ENCODE measurements around the gene ANGPTL4.

ANGPTL4 gene

DNA sequence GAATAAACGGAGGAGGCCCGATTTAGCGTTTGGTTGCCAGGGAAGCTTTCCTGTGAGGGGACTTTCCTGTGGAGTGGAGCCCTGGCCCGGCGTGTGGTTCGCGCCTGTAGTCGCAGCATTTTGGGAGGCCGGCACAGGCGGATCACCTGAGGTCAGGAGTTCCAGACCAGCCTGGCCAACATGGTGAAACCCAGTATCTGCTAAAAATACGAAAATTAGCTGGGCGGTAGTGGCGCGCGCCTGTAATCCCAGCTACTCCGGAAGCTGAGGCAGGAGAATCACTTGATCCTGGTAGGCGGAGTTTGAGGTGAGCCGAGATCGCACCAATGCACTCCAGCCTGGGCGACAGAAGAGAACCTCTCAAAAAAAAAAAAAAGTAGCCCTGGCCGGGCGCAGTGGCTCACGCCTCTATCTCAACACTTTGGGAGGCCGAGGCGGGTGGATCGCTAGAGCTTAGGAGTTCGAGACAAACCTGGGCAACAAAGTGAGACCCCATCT, 27.8 kb upstream of the ANGPTL4 start:
- Histone ChIP-seq H3K36me3 (ENCODE audit: control insufficient read depth in 1 of 2, insufficient read depth in 2 of 2, low read depth in 1 of 2, low read length in 2 of 2) (no peaks in the 10 kb centered on the region), H3K4me1 (ENCODE audit: control insufficient read depth, insufficient read depth, low read depth, low read length) (peaks cover 31% of the 10 kb centered on the region), H3K4me3 (ENCODE audit: insufficient read depth in 1 of 2, low read depth in 1 of 2, low read length in 2 of 2) (no peak overlapping the region), H3K27ac (ENCODE audit: low read length, poor library complexity, severe bottlenecking) (no peak overlapping the region), H4K8ac (ENCODE audit: low read length) (no peak overlapping the region), H4K91ac (ENCODE audit: low read length) (no peak overlapping the region), H2BK12ac (ENCODE audit: low read length in 2 of 2) (no peak overlapping the region), H2BK15ac (ENCODE audit: low read depth, poor library complexity, severe bottlenecking) (no peak overlapping the region), H3K4ac (ENCODE audit: low read depth in 1 of 2, low read length in 2 of 2) (no peak overlapping the region), H3K14ac (ENCODE audit: low read length in 2 of 2) (no peak overlapping the region), H2BK120ac (ENCODE audit: low read depth, low read length) (no peak overlapping the region), H2AK5ac (ENCODE audit: low read length, severe bottlenecking) (no peak overlapping the region), H3K79me1 (replicated peaks; ENCODE audit: low read length, poor library complexity, severe bottlenecking) (no peaks in the 10 kb centered on the region), H3K9ac (ENCODE audit: low read length) (no peak overlapping the region), H3K4me2 (ENCODE audit: low read length, poor library complexity, severe bottlenecking) (no peak overlapping the region), H3K23ac (ENCODE audit: low read length in 2 of 2) (no peak overlapping the region), H3K18ac (ENCODE audit: low read depth in 1 of 2, low read length in 2 of 2) (no peak overlapping the region), H2BK5ac (ENCODE audit: low read depth, low read length, poor library complexity, severe bottlenecking) (no peak overlapping the region), H3K9me3 (ENCODE audit: control insufficient read depth, low read length) (no peaks in the 10 kb centered on the region), H2AFZ (ENCODE audit: low read depth, low read length) (no peak overlapping the region), H3K27me3 (ENCODE audit: control insufficient read depth in 1 of 2, insufficient read depth in 1 of 2, low read length in 2 of 2) (peaks cover 35 to 58% of the 10 kb centered on the region in 2 experiments)
- WGBS: 87% methylated on average over 23 of the region's 27 CpGs
- no peak for DNase-seq

DNA sequence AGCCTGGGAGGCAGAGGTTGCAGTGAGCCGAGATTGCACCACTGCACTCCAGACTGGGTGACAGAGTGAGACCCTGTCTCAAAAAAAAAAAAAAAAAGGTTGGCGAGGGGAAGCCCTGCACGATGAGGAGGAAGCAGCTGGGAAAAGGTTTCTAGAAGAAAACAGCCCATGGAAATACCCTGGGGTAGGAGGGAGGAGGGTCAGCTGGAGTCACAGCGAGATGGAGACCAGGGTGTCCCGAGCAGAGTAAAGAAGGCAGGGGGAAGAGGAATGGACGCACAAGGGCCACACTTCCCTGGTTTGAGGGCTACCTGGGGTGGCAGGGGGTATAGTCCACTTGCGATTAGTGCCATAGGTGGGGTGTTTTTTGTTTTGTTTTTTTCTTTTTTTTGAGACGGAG, 27.3 kb upstream of the ANGPTL4 start:
- Histone ChIP-seq H3K4me3 (ENCODE audit: insufficient read depth in 1 of 2, low read depth in 1 of 2, low read length in 2 of 2) (no peak overlapping the region), H3K9me3 (ENCODE audit: control insufficient read depth, low read length) (no peaks in the 10 kb centered on the region), H3K4me1 (ENCODE audit: control insufficient read depth, insufficient read depth, low read depth, low read length) (peaks cover 31% of the 10 kb centered on the region), H4K91ac (ENCODE audit: low read length) (no peak overlapping the region), H2BK12ac (ENCODE audit: low read length in 2 of 2) (no peak overlapping the region), H4K8ac (ENCODE audit: low read length) (no peak overlapping the region), H3K4me2 (ENCODE audit: low read length, poor library complexity, severe bottlenecking) (no peak overlapping the region), H2BK120ac (ENCODE audit: low read depth, low read length) (no peak overlapping the region), H2AFZ (ENCODE audit: low read depth, low read length) (no peak overlapping the region), H3K27me3 (ENCODE audit: control insufficient read depth in 1 of 2, insufficient read depth in 1 of 2, low read length in 2 of 2) (peaks cover 30 to 59% of the 10 kb centered on the region in 2 experiments), H3K9ac (ENCODE audit: low read length) (no peak overlapping the region), H3K79me1 (replicated peaks; ENCODE audit: low read length, poor library complexity, severe bottlenecking) (no peaks in the 10 kb centered on the region), H3K14ac (ENCODE audit: low read length in 2 of 2) (no peak overlapping the region), H2AK5ac (ENCODE audit: low read length, severe bottlenecking) (no peak overlapping the region), H2BK5ac (ENCODE audit: low read depth, low read length, poor library complexity, severe bottlenecking) (no peak overlapping the region), H3K36me3 (ENCODE audit: control insufficient read depth in 1 of 2, insufficient read depth in 2 of 2, low read depth in 1 of 2, low read length in 2 of 2) (no peaks in the 10 kb centered on the region), H3K18ac (ENCODE audit: low read depth in 1 of 2, low read length in 2 of 2) (no peak overlapping the region), H3K23ac (ENCODE audit: low read length in 2 of 2) (no peak overlapping the region), H3K27ac (ENCODE audit: low read length, poor library complexity, severe bottlenecking) (no peak overlapping the region), H2BK15ac (ENCODE audit: low read depth, poor library complexity, severe bottlenecking) (no peak overlapping the region), H3K4ac (ENCODE audit: low read depth in 1 of 2, low read length in 2 of 2) (no peak overlapping the region)
- DNase-seq: no peak
- WGBS: 90% methylated on average over 8 of the region's 8 CpGs

DNA sequence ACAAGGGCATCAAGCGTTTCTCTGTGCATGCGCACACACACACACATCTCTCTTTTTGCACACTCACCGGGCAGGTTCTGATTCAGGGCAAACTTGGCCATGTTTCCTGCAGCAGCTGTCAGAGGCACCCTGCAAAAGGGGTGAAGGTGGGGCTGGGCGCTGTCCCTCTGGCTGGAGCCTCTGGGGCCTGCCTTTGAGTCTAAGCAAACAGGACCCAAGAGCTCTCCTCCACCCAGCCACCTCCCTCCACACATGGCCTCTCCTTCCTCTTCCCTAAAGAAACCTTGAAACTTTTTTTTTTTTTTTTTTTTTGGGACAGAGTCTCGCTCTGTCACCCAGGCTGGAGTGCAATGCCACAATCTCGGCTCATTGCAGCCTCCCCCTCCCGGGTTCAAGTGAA, 26.2 kb upstream of the ANGPTL4 start:
- Histone ChIP-seq H3K18ac (ENCODE audit: low read depth in 1 of 2, low read length in 2 of 2) (no peak overlapping the region), H3K4ac (ENCODE audit: low read depth in 1 of 2, low read length in 2 of 2) (no peak overlapping the region), H3K79me1 (replicated peaks; ENCODE audit: low read length, poor library complexity, severe bottlenecking) (no peaks in the 10 kb centered on the region), H3K9ac (ENCODE audit: low read length) (no peak overlapping the region), H3K9me3 (ENCODE audit: control insufficient read depth, low read length) (no peaks in the 10 kb centered on the region), H3K36me3 (ENCODE audit: control insufficient read depth in 1 of 2, insufficient read depth in 2 of 2, low read depth in 1 of 2, low read length in 2 of 2) (no peaks in the 10 kb centered on the region), H3K4me3 (ENCODE audit: insufficient read depth in 1 of 2, low read depth in 1 of 2, low read length in 2 of 2) (no peak overlapping the region), H4K8ac (ENCODE audit: low read length) (no peak overlapping the region), H2BK120ac (ENCODE audit: low read depth, low read length) (no peak overlapping the region), H3K14ac (ENCODE audit: low read length in 2 of 2) (no peak overlapping the region), H3K4me2 (ENCODE audit: low read length, poor library complexity, severe bottlenecking) (no peak overlapping the region), H2AFZ (ENCODE audit: low read depth, low read length) (no peak overlapping the region), H2AK5ac (ENCODE audit: low read length, severe bottlenecking) (no peak overlapping the region), H3K23ac (ENCODE audit: low read length in 2 of 2) (no peak overlapping the region), H2BK12ac (ENCODE audit: low read length in 2 of 2) (no peak overlapping the region), H2BK15ac (ENCODE audit: low read depth, poor library complexity, severe bottlenecking) (no peak overlapping the region), H3K27ac (ENCODE audit: low read length, poor library complexity, severe bottlenecking) (no peak overlapping the region), H3K27me3 (ENCODE audit: control insufficient read depth in 1 of 2, insufficient read depth in 1 of 2, low read length in 2 of 2) (peaks cover 36 to 67% of the 10 kb centered on the region in 2 experiments), H2BK5ac (ENCODE audit: low read depth, low read length, poor library complexity, severe bottlenecking) (no peak overlapping the region), H3K4me1 (ENCODE audit: control insufficient read depth, insufficient read depth, low read depth, low read length) (peaks cover 33% of the 10 kb centered on the region), H4K91ac (ENCODE audit: low read length) (no peak overlapping the region)
- no peak for DNase-seq
- 91% methylated on average over 6 of the region's 7 CpGs for whole genome bisulfite sequencing

DNA sequence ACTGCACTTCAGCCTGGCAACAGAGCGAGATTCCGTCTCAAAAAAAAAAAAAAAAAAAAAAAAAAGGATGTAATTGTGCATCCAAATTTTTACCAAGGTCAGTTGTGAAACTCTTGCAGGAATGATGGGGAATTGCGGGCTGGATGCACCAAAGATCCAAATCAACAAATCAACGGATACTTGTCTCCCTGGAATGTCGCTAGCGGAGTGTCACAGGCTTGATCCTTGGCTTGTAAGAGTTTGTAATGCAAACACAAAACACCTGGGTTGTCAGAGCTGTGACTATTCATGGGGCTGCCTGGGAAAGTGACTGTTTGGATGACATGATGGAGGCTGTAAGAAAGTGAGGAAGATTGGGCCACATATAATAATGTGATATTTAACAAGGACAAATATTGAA, 25.1 kb upstream of the ANGPTL4 start:
- Histone ChIP-seq H2AK5ac (ENCODE audit: low read length, severe bottlenecking) (no peak overlapping the region), H4K91ac (ENCODE audit: low read length) (no peak overlapping the region), H2BK15ac (ENCODE audit: low read depth, poor library complexity, severe bottlenecking) (no peak overlapping the region), H3K4me1 (ENCODE audit: control insufficient read depth, insufficient read depth, low read depth, low read length) (peaks cover 33% of the 10 kb centered on the region), H3K27me3 (ENCODE audit: control insufficient read depth in 1 of 2, insufficient read depth in 1 of 2, low read length in 2 of 2) (peaks cover 33 to 68% of the 10 kb centered on the region in 2 experiments), H3K4me2 (ENCODE audit: low read length, poor library complexity, severe bottlenecking) (no peak overlapping the region), H3K14ac (ENCODE audit: low read length in 2 of 2) (no peak overlapping the region), H3K9me3 (ENCODE audit: control insufficient read depth, low read length) (no peaks in the 10 kb centered on the region), H3K18ac (ENCODE audit: low read depth in 1 of 2, low read length in 2 of 2) (no peak overlapping the region), H2BK5ac (ENCODE audit: low read depth, low read length, poor library complexity, severe bottlenecking) (no peak overlapping the region), H3K79me1 (replicated peaks; ENCODE audit: low read length, poor library complexity, severe bottlenecking) (no peaks in the 10 kb centered on the region), H3K36me3 (ENCODE audit: control insufficient read depth in 1 of 2, insufficient read depth in 2 of 2, low read depth in 1 of 2, low read length in 2 of 2) (no peaks in the 10 kb centered on the region), H3K9ac (ENCODE audit: low read length) (no peak overlapping the region), H3K4ac (ENCODE audit: low read depth in 1 of 2, low read length in 2 of 2) (no peak overlapping the region), H3K4me3 (ENCODE audit: insufficient read depth in 1 of 2, low read depth in 1 of 2, low read length in 2 of 2) (no peak overlapping the region), H2BK120ac (ENCODE audit: low read depth, low read length) (no peak overlapping the region), H2BK12ac (ENCODE audit: low read length in 2 of 2) (no peak overlapping the region), H3K27ac (ENCODE audit: low read length, poor library complexity, severe bottlenecking) (no peak overlapping the region), H4K8ac (ENCODE audit: low read length) (no peak overlapping the region), H2AFZ (ENCODE audit: low read depth, low read length) (no peak overlapping the region), H3K23ac (ENCODE audit: low read length in 2 of 2) (no peak overlapping the region)
- 84% methylated on average over 4 of the region's 6 CpGs for WGBS
- DNase-seq: no peak

Measured in mesenchymal stem cell (in vitro differentiated cells and primary cell).